ENCODE results near the gene FBLN7. TPM values are rescaled to one million over a fixed set of nuclear protein-coding genes. Genes with fewer than 3 reads are reported as not detected.

FBLN7 gene
- total RNA-seq, 6 experiments from 2014 or later = 1.9 to 8.0 (median 7.2) TPM

DNA sequence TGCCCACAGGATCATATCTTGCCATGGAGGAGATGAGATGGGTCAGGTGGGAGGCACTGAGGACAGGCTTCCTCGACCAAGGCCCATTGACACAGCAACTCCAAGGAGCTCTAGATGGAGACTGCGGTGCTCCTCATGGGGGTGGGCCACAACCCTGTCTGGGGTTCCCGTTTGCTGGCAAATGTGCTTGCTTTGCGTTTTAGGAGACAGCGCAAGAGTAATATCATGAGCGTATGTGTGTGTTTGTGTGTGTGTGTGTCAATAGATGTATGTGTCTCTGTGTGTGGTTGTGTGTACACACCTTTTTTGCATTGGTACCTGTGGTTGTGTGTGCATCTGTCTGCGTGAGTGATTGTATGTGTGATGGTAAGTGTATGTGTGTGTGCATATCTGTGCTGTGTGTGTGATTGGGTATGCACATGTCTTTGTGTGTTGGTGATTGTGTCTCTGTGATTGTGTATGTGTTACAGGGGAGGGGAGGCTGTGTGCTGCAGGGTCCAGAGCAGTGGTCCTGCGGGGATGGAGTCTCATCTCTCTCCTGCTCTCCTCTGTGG is 4.4 kb downstream of the FBLN7 start:
- no peak for TF ChIP-seq CTCF (IDR thresholded peaks at IDR 0.05)
- no peaks in the 10 kb centered on the region for H3K27me3 Mint-ChIP-seq (ENCODE audit: insufficient read depth)
- no peak overlapping the region for H3K4me3 Mint-ChIP-seq
- H3K27ac Mint-ChIP-seq = no peak overlapping the region
- no peaks in the 10 kb centered on the region for H3K9me3 Mint-ChIP-seq
- peaks cover 20% of the 10 kb centered on the region for H3K4me1 Mint-ChIP-seq (ENCODE audit: low read depth)
- H3K36me3 Mint-ChIP-seq (ENCODE audit: low read depth) = peaks cover 3% of the 10 kb centered on the region; the same call in 1 of the 2 replicates
- DNase-seq = no peak

GRCh38 chr2:112143150-112143549 is 5.0 kb downstream of the FBLN7 start:
- Mint-ChIP-seq H3K36me3 (ENCODE audit: low read depth) (peaks cover 7% of the 10 kb centered on the region; the same call in 1 of the 2 replicates), H3K4me3 (no peak overlapping the region), H3K27ac (no peak overlapping the region), H3K9me3 (no peaks in the 10 kb centered on the region), H3K27me3 (ENCODE audit: insufficient read depth) (no peaks in the 10 kb centered on the region), H3K4me1 (ENCODE audit: low read depth) (peaks cover 19% of the 10 kb centered on the region)
- no peak for DNase-seq
- TF ChIP-seq CTCF (IDR thresholded peaks at IDR 0.05) = no peak

- no peak for TF ChIP-seq CTCF (IDR thresholded peaks at IDR 0.05)
- no peak overlapping the region for H3K4me3 Mint-ChIP-seq
- H3K36me3 Mint-ChIP-seq (ENCODE audit: low read depth) = peaks cover 18% of the 10 kb centered on the region
- no peaks in the 10 kb centered on the region for H3K27me3 Mint-ChIP-seq (ENCODE audit: insufficient read depth)
- peaks cover 38% of the 10 kb centered on the region for H3K4me1 Mint-ChIP-seq (ENCODE audit: low read depth)
- no peaks in the 10 kb centered on the region for H3K9me3 Mint-ChIP-seq
- no peak overlapping the region for H3K27ac Mint-ChIP-seq
- DNase-seq = no peak
Observed at GRCh38 chr2:112144966-112145365, 6.8 kb downstream of the FBLN7 start.

DNA sequence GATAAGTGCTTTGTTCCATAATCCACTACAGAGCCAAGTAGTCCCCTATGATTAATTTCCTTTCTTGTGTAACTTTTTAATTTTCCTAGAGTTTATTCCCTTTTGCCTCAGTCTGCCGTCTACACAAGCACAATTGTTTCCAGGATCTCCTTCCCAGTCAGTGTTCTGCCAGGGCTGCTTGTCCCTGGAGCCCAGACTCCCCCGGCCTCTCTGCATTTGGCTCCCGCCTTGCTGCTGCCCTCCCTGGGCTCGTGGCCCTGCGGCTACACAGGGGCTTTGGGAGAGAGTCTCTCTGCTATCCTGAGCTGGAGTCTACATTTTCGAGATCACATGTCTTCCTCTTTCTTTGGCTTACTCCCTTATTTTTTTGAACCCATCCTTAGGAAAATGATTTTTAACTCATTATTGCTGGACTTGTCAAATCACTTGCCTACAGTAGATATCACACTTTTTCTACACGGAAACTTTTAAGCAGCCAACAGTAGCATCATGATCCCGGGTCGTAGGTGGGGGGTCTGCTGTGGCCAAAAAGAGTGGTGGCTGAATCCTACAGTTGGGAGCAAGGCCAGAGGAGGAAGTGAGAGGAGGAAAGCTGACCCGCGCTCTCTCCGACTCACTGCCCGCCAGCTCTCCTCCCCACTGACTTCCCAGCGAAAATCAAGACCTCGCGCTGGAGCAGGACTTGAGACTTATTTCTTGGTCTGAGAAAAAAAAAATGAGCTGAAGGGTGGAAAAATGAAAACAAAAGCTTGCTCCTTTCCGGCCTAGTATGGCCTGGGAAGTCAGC is 9.4 kb downstream of the FBLN7 start:
- DNase-seq = no peak
- Mint-ChIP-seq H3K4me3 (no peak overlapping the region), H3K36me3 (ENCODE audit: low read depth) (peaks cover 18% of the 10 kb centered on the region), H3K9me3 (no peaks in the 10 kb centered on the region), H3K27ac (no peak overlapping the region; the same call in 1 of the 2 replicates), H3K4me1 (ENCODE audit: low read depth) (peaks cover 48% of the 10 kb centered on the region), H3K27me3 (ENCODE audit: insufficient read depth) (peaks cover 6% of the 10 kb centered on the region; the same call in 1 of the 2 replicates)
- no peak for TF ChIP-seq CTCF (IDR thresholded peaks at IDR 0.05)

GRCh38 chr2:112148477-112148876 is 10.3 kb downstream of the FBLN7 start:
- Mint-ChIP-seq H3K27me3 (ENCODE audit: insufficient read depth) (peaks cover 6% of the 10 kb centered on the region; the same call in 1 of the 2 replicates), H3K36me3 (ENCODE audit: low read depth) (peaks cover 18% of the 10 kb centered on the region), H3K9me3 (no peaks in the 10 kb centered on the region), H3K27ac (peak overlapping the region; percentile 97), H3K4me3 (no peak overlapping the region), H3K4me1 (ENCODE audit: low read depth) (peaks cover 54% of the 10 kb centered on the region)
- no peak for TF ChIP-seq CTCF (IDR thresholded peaks at IDR 0.05)
- DNase-seq = no peak
